GM21786 (cell line): Measurements from ENCODE around the gene CFAP73.
A peak's percentile ranks its signal among the peaks of the same experiment; 100 is the strongest.
"Not testable (repeated sequence)": the region's sequence is repeated elsewhere in the genome, so short reads cannot be mapped to it uniquely, and the experiment has no call there.

Source experiments
- ATAC-seq: cut with Tn5 transposase; IDR thresholded peaks from one replicate; pipeline ENCODE4 v1.9.1; 2021; ENCODE audit not compliant: unreplicated experiment

Gene CFAP73

DNA sequence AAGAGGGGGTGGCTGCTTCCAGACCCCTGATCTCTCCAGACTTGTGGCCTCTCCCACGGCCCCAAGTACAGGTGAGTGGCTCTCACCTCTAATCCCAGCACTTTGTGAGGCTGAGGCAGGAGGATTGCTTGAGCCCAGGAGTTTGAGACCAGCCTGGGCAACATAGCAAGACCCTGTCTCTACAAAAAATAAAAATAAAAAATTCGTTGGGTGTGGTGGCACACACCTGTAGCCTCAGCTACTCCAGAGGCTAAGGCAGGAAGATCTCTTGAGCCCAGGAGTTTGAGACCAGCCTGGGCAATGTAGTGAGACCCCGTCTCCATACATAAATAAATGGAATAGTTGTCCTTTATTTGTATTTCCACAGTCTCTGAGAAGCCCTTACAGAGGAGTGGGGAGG lies 7.8 kb upstream of the CFAP73 start:
- ATAC-seq: not testable (repeated sequence)

DNA sequence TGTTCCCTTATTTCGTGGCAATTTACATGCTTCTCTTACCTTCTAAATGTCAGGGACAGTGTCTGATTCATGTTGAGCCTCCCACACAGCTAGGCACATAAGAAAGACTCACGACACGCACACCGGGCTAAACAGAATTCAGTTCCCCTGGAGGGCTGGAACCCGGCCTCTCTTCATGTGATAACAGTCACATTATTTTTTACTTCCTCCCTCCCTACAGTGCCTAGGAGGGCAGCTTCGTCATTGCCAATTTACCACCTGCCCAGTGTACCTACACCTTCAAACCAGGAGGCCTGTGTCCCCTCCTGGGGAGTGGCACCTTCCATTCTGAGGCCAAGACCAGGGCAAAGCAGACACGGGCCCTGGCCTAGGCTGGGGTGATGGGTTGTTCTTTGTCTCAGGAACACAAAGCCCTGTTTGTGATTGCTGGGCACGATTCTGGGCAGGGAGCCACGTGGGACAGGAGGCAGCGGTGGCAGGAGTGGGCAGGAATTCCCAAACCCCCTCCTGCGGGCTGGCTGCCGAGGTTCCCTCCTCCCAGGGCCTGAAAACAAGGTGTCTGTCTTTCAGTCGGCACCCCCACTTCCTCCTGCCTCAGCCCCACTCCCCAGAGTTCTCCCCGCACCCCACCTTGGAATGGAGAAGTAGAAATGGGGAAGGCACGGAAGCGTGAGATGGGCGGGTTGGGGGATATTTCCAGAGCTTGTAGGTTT lies 7.2 kb upstream of the CFAP73 start:
- ATAC-seq: no peak

DNA sequence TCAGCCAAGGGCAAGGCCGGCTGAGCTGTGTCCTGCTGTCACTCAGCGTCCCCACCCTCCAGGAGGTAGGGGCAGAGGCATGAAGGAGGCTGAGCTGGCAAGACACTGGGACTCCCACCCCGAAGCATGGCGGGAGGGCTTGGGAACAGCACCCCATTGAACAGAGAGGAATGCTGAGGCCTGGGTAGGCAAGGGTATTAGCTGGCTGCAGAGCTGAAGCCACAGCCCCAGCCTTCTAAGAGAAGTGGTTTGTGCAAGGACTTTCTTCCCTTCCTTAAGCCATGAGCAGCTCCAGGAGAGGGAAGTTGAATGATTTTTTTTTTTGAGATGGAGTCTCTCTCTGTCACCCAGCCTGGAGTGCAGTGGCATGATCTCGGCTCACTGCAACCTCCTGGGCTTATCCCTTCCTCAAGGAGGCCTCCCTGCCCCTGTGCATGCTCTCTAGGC lies 6.6 kb upstream of the CFAP73 start:
- no peak for ATAC-seq

DNA sequence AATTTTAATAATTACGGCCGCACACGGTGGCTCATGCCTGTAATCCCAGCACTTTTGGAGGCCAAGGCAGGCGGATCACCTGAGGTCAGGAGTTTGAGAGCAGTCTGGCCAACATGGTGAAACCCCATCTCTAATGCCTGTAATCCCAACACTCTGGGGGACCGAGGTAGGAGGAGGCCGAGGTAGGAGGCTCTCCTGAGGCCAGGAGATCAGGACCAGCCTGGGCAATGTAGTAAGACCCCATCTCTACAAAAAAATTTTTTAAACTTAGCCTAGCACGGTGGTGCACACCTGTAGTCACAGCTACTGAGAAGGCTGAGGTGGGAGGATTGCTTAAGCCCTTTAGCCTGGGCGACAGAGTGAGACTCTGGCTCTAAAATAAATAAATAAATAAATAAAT lies 5.6 kb upstream of the CFAP73 start:
- no peak for ATAC-seq

DNA sequence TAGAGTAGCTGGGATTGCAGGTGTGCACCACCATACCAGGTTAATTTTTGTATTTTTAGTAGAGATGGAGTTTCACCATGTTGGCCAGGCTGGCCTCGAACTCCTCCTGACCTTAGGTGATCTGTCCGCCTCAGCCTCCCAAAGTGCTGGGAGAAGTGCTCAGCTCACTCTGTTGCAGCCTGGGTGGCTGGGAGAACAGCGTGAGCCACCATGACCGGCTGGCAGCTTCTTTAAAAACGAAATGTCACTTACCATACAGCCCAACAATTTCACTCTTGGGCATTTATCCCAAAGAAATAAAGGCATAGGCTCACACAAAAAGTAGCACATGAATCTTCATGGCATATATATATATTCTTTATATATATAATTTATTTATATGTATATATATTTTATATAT lies 4.7 kb upstream of the CFAP73 start:
- ATAC-seq: no peak

DNA sequence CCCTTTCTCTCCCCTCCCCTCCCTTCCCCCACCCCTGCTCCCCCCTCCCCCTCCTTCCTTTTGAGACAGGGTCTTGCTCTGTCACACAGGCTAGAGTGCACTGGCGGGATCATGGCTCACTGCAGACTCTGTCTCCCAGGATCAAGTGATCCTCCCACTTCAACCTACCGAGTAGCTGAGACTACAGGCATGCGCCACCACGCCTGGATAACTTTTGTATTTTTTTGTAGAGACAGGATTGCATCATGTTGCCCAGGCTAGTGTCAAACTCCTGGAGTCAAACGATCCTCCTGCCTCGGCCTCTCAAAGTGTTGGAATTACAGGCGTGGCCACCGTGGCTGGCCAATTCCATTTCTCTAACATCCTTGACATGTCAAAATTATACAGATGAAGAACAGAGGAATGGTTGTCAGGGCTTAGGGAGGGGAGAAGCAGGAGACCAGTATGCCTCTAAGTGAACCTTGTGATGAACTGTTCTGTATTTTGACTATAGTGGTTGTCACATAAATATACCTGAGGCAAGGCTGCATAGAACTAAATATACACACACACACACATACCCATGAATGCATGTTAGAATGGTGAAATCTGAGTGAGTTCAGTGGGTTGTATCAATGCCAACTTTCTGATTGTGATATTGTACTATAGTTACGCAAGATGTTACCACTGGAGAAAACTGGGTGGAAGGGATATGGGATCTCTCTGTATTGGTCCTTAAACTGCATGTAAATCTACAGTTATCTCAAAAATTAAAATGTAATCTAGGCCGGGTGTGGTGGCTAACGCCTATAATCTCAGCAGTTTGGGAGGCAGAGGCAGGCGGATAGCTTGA lies 3.6 kb upstream of the CFAP73 start:
- ATAC-seq: no peak

DNA sequence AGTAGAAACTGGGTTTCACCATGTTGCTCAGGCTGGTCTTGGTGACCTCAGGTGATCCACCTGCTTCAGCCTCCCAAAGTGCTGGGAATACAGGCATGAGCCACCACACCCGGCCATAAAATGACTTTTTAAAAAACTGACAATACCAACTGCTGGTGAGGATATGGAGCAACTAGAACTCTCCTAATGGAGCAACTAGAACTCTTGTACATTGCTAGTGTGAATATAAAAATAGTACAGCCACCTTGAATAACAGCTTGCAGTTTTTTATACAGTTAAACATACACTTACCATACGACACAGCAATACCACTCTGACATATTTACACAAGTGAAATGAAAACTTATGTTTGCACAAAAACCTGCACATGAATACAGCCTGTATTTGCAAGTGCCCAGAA lies 2.5 kb upstream of the CFAP73 start:
- ATAC-seq: no peak

DNA sequence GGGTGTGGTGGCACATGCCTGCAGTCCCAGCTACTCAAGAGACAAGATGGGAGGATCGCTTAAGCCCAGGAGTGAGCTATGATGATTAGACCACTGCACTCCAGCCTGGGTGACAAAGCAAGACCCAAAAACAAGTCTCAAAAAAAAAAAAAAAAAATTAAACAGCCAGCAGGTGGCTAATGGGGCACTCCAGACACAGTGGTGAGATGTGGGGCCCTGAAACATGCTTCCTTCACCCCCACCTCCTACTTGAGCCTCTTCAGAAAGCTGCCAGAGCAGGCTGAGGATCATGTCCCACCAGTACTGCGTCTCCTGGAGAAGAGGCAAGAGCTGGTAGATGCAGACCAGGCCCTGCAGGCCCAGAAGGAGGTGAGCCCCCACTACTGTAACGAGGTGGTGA lies 2.1 kb downstream of the CFAP73 start:
- no peak for ATAC-seq

DNA sequence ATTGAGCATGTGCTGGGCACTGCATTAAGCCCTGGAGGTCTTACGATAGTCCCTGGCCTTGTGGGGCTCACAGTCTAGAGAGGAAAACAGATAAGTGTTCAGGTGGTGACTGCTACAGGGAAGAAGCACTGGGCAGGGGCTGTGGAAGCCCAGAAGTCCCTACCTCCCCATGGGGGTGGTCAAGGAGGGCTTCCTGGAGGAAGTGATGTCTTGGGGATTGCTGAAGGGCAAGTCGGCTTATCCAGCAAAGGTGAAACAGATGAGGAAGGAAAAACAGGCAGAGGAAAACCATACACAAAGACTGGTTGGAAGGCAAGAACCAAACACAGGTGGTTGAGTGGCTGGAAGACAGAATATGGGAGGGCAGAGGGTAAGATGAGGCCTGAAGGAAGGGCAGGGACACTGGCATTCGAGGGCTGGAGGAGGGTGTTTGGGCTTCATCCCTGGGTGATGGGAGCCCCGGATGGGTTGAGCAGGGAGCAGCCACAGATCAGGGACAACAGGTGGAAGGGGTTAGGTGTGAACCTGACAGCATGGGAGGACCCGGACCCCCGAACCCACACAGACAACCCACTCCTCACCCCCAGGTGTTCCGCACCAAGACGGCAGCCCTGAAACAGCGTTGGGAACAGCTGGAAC lies 2.8 kb downstream of the CFAP73 start:
- no peak for ATAC-seq

DNA sequence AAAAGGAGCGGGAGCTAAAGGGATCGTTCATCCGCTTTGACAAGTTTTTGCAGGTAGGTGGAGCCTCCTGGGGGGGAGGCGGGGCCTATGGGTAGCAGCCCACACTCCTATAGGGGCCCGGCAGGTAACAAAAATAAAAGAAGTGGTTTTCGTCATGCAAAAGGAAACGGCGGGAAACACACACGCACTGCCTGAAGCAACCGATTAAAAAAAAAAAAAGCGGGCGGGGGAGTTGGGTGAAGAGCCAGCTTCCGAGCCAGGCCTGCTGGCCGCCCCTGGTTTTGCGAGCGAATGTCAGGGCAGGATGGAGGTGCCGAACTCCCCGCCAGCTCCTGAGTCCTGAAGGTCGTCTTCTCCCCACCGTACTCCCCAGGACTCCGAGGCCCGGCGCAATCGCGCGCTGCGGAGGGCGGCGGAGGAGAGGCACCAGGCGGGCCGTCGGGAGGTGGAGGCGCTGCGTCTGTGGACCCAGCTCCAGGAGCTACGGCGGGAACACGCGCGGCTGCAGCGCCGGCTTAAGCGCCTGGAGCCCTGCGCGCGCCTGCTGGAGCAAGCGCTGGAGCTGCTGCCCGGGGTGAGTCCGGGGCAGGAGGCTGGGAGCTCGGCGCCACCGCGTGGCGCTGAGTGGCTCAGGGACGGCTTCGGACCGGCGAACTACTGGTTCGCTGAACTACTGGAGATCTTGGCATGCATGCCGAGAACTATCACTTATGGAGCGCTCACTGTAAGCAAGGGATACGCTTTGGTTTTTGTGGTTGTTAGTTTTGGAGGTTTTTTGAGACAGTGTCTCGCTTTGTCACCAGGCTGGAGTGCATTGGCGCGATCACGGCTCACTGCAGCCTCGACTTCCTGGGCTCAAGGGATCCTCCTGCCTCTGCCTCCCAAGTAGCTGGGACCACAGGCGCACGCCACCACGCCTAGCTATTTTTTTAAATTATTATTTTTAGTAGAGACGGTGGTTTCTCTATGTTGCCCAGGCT lies 3.6 kb downstream of the CFAP73 start:
- peak; percentile 68 for ATAC-seq

DNA sequence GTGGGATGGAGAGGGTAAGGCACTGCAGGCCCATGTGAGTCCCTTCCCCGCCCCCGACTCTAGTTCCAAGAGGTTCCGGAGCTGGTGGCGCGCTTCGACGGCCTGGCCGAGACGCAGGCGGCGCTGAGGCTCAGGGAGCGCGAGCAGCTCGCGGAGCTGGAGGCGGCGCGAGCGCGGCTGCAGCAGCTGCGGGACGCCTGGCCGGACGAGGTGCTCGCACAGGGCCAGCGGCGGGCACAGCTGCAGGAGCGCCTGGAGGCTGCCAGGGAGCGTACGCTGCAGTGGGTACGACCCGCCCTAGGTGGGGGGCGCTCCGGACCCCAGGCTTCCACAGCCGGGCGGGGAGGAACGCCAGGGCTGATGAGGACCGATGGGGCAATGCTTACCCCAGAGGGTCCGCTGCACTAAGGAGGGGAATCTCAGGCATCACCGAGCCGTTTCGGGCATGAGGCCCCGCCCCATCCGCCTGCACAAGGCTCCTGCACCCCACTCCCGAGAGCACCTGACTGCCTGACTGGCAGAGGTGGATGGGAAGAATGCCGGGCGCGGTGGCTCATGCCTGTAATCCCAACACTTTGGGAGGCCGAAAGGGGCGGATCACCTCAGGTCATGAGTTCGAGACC lies 4.9 kb downstream of the CFAP73 start:
- no peak for ATAC-seq

DNA sequence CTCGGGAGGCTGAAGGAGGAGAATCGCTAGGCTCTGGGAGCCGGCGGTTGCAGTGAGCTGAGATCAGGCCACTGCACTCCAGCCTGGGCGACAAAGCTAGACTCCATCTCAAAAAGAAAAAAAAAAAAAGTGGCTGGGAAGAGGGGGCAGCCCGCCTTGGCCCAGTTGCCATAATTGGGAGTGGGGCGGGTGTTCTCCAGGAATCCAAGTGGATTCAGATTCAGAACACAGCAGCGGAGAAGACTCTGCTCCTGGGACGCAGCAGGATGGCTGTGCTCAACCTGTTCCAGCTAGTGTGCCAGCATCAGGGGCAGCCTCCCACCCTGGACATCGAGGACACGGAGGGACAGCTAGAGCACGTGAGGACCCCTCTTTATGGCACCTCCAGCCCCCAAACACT lies 5.5 kb downstream of the CFAP73 start:
- ATAC-seq: no peak

DNA sequence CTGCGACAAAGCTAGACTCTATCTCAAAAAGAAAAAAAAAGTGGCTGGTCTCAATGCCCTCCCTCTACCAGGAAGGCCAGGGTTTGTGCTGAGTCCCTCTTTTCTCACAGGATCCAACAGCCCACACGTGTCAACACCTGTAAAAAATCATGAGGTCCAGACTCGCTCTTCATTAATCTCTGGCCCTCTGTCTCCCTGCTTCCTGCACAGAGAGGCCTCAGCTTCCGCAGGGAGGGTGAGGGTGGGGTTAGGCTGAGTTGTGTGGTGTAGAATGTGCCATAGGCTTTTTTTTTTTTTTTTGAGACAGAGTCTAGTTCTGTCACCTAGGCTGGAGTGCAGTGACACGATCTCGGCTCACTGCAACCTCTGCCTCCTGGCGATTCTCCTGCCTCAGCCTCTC lies 6.1 kb downstream of the CFAP73 start:
- no peak for ATAC-seq

DNA sequence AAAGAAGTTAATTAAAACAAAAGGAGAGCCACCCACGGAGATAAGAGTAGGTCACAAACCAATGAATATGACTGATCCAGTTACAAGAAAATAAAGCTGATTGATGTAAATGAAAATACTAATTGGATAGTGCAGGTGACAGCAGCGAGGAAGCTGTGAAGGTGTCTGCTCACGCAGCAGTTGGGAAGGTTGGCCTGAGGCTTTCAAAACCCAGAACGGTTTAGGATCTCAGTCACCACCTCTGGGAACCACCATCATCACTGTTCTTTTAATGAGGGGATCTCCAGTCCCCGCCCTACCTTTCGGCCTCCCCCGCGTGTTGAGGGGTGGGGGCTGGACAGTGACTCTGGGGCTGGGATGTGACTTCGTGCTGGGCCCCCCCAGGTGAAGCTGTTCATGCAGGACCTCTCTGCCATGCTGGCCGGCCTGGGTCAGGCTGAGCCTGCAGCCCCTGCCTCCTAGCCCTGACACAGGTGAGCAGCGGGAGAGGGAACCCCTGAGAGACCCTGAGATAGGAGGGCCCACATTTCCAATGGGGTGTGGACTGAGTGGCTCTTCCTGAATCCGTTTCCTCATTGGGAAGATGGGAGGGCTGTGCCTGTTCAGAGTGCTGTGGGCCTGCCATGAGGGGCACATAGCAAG lies 7.8 kb downstream of the CFAP73 start:
- no peak for ATAC-seq

DNA sequence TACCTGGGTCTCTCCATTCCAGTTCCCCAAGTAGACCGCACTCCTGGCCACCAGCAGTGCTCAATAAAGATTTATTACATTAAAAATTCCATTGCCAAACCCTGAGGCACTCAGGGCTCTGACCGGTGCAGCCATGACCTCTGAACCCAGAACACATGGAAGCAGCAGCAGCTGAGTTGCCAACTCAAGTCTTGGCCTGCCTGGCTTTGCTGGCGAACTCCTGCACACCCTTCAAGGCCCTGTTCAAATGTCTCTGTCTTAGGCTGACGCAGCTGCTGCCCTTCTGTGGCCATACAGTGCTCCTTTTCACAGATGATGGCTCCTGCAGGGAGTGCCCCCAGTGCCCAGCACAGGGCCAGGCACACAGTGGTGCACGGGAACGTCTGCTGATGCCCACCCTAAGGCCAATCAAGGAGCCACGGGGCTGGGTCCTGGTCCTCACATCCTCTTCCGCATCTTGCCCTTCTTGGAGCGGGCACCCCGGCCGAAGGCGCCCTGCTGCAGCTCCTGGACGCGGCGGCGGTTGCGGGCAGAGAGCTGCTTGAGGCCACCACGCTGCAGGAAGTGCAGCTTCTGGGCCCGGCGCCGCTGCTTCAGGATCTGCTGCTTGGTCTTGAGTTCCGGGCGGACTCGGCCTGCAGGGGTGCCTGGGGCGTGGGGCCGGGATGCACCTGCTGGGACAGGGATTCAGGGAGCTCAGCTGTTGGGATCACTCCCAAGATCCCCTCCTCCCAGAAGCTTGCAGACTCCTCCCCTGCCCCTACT lies 9.1 kb downstream of the CFAP73 start:
- no peak for ATAC-seq

DNA sequence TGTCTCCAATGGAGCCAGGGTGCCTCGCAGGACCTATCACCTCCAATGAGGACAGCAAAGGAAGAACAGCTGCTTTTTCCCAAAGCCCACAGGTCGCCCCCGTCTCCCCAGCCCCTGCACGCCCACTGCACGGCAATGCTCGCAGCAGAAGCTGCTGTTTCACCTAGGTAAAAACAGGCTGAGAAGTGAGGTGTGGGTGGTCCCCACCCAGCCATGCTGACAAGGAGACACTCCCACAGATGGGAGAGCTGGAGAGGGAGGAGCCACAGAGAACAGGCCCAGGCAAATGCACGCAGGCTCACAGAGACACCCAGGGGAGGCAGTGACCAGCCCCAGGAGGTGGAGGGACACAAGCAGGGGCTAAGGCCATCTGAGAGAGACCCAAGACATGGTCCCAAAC lies 10.4 kb downstream of the CFAP73 start:
- no peak for ATAC-seq

DNA sequence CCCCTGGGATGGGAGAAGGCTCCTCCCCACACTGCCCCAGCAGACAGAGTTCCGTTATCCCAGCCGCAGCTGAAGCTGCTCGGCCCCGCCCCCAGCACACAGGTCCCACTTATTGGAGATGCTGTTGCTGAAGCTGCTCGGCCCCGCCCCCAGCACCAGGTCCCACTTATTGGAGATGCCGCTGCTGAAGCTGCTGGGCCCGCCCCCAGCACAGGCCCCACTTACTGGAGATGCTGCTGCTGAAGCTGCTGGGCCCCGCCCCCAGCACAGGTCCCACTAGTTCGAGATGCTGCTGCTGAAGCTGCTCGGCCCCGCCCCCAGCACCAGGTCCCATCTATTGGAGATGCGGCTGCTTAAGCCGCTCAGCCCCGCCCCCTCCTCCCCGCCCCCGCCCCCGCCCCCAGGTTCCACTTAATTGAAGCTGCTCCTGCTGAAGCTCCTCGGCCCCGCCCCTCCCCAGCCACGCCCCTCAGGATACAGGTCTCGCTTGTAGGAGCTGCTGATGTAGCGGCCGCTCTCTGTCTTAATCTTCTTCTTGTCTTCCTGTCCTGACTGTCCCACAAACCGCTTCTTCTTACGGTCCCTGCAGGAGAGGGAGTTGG lies 12.0 kb downstream of the CFAP73 start:
- ATAC-seq: no peak

DNA sequence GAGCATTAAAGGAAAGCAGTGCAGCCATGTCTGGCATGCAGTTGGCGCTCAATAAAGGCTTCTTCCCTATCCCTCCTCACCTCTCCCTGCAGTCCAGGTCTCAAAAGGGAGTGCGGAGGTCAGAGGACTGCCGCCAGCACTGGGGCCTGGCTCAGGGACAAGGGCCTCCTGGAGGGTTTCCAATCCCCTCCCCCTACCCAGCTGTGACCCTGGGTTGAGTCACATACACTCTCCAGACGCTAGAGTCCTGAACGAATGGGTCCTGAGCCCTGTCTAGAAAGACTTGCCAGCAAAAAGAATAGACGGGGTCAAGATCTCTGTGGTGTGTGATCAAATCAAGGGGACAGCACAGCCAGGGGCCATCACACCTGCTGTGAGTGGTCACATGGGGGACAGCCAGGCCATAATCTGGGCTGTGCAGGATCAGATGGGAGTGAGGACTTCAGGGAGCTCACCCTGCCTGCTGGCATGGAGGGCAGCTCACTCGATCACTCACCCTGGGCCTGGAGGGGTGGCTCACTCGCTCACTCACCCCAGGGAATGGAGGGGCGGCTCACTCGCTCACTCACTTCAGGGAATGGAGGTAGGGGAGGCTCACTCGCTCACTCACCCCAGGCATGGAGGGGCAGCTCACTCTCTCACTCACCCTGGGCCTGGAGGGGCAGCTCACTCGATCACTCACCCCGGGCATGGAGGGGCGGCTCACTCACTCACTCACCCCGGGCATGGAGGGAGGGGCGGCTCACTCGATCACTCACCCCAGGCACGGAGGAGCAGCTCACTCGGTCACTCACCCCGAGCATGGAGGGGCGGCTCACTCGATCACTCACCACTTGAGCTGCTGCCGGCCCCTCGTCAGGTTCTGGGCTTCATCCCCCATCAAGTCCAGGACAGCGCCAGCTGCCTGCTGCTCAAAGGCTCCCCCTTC lies 12.8 kb downstream of the CFAP73 start:
- no peak for ATAC-seq
